Breast epithelium (tissue), 3 donors: ENCODE measurements around the gene TMED7.
"Not testable (repeated sequence)": the region's sequence is repeated elsewhere in the genome, so short reads cannot be mapped to it uniquely, and the experiment has no call there.

Experiments
- POLR2A ChIP-seq: fragments of 450-650 bp; IDR thresholded peaks from one replicate; pipeline ENCODE4 v1.6.1; 2016; ENCODE audit warnings: antibody characterized with exemption, mild to moderate bottlenecking, moderate library complexity
- POLR2AphosphoS5 ChIP-seq, 3 donors: sonication (generic); formaldehyde crosslinking; IDR thresholded peaks; one replicate each; pipeline ENCODE4 v1.6.1; 2017; ENCODE audit warnings: antibody characterized with exemption in 3 of 3
- TF ChIP-seq, protein P1 (sequence below), 3 donors: fragments of 450-650 bp; IDR thresholded peaks; one replicate each; pipeline ENCODE4 v1.5.1; 2016 to 2017; ENCODE audit warnings: antibody characterized with exemption in 3 of 3, mild to moderate bottlenecking in 3 of 3, moderate library complexity in 3 of 3

DNA sequence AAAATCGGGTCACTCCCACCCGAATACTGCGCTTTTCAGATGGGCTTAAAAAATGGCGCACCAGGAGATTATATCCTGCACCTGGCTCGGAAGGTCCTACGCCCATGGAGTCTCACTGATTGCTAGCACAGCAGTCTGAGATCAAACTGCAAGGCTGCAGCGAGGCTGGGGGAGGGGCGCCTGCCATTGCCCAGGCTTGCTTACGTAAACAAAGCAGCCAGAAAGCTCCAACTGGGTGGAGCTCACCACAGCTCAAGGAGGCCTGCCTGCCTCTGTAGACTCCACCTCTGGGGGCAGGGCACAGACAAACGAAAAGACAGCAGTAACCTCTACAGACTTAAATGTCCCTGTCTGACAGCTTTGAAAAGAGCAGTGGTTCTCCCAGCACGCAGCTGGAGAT lies 48.9 kb upstream of the TMED7 start:
- TF ChIP-seq, protein P1, sequence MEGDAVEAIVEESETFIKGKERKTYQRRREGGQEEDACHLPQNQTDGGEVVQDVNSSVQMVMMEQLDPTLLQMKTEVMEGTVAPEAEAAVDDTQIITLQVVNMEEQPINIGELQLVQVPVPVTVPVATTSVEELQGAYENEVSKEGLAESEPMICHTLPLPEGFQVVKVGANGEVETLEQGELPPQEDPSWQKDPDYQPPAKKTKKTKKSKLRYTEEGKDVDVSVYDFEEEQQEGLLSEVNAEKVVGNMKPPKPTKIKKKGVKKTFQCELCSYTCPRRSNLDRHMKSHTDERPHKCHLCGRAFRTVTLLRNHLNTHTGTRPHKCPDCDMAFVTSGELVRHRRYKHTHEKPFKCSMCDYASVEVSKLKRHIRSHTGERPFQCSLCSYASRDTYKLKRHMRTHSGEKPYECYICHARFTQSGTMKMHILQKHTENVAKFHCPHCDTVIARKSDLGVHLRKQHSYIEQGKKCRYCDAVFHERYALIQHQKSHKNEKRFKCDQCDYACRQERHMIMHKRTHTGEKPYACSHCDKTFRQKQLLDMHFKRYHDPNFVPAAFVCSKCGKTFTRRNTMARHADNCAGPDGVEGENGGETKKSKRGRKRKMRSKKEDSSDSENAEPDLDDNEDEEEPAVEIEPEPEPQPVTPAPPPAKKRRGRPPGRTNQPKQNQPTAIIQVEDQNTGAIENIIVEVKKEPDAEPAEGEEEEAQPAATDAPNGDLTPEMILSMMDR (IDR thresholded peaks at IDR 0.05) = not testable (repeated sequence)
- not testable (repeated sequence) for TF ChIP-seq POLR2A; POLR2AphosphoS5 (IDR thresholded peaks at IDR 0.05)
